GM23338 (cell line): ENCODE measurements around the gene MYADM.

ENCODE experiments used
- CTCF ChIP-seq, 2 experiments: fragments of 200-600 bp in 1 of 2; sonication (generic) in 1 of 2; conservative IDR thresholded peaks; 2 replicates each; pipeline versions ENCODE4 v1.5.1 to v1.6.1; 2016 to 2017; ENCODE audit warnings: antibody characterized with exemption in 2 of 2, low read depth in 2 of 2, mild to moderate bottlenecking in 2 of 2, moderate library complexity in 1 of 2
- EZH2 ChIP-seq: fragments of 200-600 bp; sonication (generic); IDR thresholded peaks from one replicate; pipeline ENCODE4 v1.8.0; 2017; ENCODE audit warnings: antibody characterized with exemption, mild to moderate bottlenecking, low read depth; ENCODE audit not compliant: unreplicated experiment

- TF ChIP-seq CTCF (conservative IDR thresholded peaks at IDR 0.05; ENCODE audit: low read depth in 2 of 2) = no peak
- no peak for TF ChIP-seq EZH2
Measured at GRCh38 chr19:53898636-53899341, 31.1 kb downstream of the MYADM start.
